GM23248 (cell line): ENCODE data around the gene TBL1XR1.

Source experiments
- EZH2 ChIP-seq: fragments of 200-600 bp; sonication (generic); IDR thresholded peaks from 2 replicates; pipeline ENCODE4 v1.6.1; 2018; ENCODE audit warnings: antibody characterized with exemption, mild to moderate bottlenecking; ENCODE audit not compliant: insufficient read depth, poor library complexity, severe bottlenecking
- EZH2phosphoT487 ChIP-seq: fragments of 200-600 bp; sonication (generic); IDR thresholded peaks from 2 replicates; pipeline ENCODE4 v1.6.1; 2018; ENCODE audit warnings: antibody characterized with exemption, moderate library complexity, mild to moderate bottlenecking, low read depth; ENCODE audit not compliant: insufficient read depth

GRCh38 chr3:177068967-177069366 lies 128.3 kb downstream of the TBL1XR1 start:
- TF ChIP-seq EZH2, result no peak
- TF ChIP-seq EZH2phosphoT487, result no peak
